A172 (cell line): ENCODE data around the gene SSBP1. TPM values are rescaled to one million over a fixed set of nuclear protein-coding genes. Genes with fewer than 3 reads are reported as not detected.

Experiments
- DNase-seq: peaks from one replicate; pipeline ENCODE4 v3.0.0-alpha.2; 2015; ENCODE audit warnings: low spot score
- total RNA-seq: library from RNA; depleted of rRNA; stranded (reverse); fragments of >200 nt; shearing (Covaris generic); gene quantifications from 2 replicates; pipeline ENCODE4 v1.2.3, GENCODE V29; 2014

SSBP1 gene
- total RNA-seq, 1 experiment from 2014 or later: 429 TPM

DNA sequence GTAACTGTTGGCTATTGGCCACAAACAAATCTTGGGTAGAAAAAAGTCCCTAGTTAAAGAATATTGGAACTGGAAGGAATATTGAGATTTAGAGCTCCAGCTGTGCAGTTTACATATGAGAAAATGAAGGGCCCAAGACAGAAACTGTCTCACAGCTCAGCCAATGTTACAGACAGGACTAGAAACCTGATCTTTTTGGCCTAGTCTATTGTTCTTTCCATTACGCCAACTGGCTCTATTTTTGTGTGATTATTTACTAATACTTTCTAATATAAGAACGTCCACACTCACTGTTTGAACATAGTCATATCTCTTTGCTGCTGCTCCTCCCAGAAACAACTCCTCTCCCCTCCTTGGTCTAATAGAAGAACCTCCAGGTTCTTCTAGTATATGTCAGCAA lies 28.8 kb upstream of the SSBP1 start:
- no peak for DNase-seq

DNA sequence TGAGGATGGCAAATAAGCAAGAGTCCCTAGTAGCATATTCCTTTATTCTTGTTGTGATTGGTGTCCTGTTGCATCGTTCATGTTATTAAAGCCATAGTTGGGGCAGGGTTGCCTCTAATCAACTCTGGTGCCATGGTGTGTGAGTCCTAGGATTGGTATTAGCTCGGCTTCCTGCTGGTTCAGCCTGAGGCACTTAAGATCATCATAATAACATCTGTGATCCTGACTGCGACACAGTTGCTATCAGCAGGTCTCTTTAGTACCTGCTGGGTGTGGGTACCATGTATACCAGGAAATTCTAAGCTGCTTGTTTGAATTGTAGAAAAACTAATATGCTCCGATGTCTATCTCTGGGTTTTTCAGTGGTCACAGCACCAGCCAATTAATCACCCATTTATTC lies 28.4 kb upstream of the SSBP1 start:
- no peak for DNase-seq

DNA sequence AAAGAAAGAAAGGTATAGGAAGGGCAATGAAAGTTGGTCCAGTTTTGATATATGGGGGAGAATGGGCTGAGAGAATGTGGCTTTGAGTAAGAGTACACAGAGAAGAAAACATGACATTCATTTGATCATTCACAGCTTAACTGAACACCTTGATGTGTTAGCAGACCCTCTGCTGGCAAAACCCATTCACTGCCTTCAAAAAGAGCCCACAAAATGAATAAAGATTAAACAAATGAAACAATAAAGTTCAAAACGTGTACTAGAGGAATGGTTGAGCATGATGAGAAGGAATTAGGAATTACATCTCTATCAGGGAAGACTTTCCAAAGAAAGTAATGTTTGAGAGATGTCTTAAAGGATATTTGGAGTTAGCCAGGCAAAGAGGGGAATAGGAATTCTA lies 27.9 kb upstream of the SSBP1 start:
- DNase-seq: no peak

DNA sequence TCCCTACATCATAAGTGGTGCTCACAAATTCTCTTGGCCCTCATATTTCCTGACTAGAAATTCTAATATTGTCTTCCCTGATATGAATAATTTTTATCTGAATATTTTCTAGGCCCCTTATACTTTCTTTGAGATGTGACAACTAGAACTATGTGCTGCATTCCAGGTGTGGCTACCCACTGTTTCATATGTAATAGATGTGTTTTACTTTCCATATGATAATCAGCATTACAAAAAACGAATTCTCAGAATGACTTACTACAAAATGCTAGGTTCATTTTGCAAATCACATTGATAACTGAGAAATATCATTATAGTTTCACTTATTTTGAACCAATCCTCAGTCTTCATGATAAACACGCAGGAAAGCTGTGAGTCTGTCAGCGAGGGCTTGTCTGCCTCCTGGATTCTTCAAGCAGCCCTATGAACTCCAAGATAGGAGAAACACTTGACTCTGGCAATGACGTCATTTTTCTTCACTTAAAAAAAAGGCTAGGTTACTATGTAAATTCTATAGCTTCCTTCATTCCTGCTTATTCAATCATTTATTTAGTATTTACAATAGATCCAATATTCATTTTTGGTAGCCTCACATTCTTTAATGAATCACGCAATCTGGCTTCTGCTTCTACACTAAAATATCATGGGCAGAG lies 25.4 kb upstream of the SSBP1 start:
- no peak for DNase-seq

DNA sequence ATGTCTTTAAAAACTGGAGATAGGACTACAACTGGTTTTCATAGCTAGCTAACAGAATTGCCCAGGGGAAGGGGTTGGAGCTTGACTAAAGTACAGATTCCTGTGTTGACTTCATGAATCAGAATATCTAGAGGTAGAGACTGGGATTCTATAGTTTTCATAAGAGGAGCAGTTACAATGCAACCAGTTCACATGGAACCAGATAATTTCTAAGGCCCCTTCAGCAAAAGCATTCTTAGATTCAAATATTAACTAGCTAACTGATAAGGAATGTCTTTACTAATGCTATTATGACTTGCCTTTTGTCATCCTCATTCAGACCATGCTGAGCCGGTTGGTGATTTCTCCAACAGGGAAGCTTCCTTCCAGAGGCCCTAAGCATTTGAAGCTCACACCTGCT lies 24.3 kb upstream of the SSBP1 start:
- DNase-seq: no peak

DNA sequence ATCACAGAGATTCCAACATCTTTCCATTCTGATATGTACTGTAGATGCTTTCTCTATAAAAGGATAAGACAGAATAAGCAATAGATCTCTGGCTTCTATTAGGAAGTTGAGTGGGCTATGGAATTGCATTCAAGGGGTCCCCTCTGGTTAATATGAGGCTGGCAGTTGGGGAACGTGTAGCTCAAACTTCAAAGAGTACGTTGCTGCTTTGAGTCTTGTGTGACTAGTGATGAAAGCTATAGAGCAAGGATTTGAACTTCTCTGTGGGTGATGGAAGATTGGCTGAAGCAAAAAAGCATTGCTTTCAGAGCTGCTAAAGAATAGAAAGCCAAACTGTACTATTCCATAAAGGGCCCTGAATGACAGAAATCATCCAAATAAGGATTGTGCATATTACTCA lies 23.6 kb upstream of the SSBP1 start:
- DNase-seq: no peak

DNA sequence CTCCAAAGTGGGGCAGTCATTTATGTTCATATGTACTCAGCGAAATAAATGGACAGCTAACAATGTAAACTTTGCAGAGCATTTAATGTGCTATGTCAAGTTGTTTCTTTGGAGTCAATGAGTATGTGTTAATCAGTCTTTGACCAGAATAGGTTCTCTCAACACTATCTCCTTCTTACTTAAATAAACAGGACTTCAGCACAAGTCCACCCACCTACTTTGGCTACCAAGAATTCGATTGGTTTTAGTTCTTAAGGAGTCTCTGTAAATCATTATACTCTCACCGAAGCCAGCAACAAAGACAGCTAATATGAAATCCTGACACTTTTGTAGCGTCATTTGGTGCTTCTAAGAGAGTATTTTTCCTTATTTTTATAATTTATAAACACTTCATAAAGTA lies 23.1 kb upstream of the SSBP1 start:
- no peak for DNase-seq

DNA sequence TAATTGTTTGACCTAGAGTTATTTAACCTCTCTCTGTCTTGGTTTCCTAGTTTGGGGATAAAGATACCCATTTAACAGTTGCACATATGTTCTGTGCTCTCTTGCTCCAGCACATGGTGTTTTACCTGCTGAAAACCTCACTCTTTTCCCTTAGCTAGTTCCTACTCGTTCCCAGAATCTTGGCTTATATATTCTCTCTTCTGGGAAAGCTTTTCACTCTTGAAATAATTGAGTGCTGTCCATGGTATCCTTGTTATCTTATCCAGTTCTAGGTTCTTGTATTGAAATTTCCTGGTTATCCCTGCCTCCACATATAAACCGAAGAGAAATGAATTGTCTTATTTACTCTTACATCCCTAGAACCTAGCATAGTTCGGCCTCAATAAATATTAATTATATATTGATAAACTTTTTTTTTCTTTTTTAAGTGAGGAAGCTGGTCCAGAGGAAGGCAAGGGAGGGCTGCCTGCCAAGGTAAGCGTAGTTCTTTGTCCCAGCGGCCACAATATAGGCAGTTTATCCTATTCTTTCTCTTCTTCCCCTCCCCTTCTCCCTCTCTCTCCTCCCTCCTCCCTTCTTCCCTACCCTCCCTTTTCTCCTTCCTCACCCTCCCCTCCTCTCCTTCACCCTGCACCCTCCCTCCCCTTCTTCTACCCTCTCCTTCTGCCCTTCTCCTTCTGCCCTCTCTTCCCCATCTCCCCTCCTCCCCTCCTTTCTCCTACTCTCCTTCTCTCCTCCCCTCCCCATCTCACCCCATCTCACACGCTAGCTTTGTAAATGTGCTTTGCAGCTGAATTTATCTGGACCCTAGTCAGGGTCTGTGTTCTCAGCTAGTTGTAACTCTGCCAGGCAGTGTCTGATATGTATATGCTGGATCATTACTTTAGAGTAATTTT lies 22.1 kb upstream of the SSBP1 start:
- DNase-seq: no peak

DNA sequence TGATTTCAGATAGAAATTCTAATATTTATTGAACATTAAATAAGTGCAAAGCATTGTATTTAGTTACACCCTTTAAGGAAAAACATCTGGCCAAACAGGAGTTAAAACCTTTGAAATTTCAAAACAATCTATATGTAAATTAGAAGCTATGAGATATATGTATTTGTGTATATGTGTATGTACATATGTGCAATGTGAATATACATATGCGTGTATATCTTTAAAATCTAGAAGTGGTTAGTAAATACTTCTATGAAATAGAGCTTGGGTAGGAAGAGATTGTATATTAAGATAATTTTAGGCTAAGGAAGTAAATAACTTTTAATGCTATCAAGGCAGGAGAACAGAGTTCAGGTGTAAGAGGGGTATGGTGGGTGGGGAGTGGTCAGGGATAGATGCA lies 20.7 kb upstream of the SSBP1 start:
- DNase-seq: no peak

DNA sequence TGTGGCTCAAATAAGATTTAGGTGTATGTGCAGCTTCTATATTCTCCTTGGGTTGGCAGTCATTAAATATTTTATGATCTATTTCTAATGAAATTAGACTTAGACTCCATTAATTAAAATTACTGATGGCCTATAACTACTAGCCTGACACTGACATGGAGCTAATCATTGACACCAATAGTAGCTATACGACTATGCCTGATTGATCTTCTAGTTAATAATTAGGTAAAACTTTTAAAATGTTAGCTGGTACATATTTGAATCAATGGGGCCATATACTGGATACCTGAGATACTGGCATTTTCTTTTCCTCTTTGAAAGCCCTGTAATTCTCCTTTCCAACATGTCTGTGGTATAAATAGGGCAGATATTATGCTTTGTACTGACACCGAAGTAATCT lies 15.6 kb upstream of the SSBP1 start:
- DNase-seq: no peak

DNA sequence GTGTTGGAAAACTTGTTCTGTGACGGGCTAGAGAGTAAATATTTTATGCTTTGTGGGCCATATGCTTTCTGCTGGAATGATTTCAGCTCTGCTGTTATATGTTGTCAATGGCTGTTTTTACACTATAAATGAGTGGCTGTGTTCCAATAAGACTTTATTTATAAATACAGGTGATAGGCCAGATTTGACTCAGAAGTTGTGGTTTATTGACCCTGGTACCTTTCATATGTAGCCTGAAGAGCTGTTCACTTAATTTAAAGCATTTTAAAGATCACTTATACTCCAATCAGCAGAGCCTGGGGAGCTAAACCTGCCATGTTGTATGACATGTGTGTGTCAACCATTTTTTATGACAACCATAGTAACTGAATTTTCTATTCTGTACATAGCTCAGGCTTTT lies 9.1 kb upstream of the SSBP1 start:
- DNase-seq: no peak

DNA sequence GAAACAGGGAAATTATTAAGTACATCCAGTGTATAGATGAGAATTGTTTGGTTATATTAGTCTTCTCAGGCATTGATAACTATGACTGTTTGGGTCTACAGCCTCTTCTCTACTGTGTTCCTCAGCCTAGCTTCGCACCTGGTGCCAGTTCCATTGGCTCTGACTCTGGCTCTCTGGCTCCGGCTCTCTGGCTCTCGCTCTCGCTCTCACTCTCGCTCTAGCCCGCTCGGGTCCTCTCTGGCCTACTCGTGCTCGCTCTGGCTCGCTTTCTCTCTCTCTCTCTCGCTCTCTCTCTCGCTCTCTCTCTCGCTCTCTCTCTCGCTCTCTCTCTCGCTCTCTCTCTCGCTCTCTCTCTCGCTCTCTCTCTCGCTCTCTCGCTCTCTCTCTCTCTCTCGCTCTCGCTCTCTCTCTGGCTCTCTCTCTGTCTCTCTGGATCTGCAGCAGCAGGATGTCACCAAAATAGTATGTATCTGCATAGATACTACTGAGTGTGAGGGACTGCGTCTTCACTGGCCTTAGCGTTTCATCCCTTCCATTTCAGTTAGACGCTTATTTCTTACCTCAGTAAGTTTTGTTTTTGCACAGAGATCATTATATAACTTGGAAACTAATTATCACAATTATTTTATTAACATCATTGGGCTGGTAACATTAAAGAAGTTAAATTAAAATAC lies 6.5 kb upstream of the SSBP1 start:
- no peak for DNase-seq

DNA sequence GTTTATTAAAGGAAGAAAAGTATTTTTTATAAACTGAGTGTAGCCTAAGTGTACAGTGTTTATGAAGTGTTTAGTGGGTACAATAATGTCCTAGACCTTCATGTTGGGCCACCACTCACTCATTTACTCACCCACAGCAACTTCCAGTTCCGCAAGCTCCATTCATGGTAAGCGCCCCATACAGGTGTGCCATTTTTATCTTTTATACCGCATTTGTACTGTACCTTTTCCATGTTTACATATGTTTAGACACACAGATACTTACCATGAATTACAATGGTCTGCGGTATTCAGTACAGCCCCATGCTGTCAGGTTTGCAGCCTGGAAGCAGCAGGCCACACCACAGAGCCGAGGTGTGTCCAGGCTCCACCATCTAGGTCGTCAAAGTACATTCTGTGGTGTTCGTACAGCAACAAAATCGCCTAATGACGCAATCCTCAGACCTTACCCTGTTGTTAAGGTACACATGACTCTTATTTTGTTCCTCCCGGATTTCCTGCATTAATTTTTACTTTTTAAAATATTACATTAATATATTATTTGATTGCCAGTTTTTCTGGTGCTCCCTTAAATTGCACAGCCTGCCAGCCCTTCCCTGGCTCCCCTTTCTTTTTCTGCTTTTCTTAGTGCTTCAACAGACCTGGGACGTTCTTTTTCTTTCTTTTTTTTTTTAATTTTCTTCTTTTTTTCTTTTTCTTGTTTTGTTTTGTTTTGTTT lies 881 bp upstream of the SSBP1 start:
- peak; percentile 18 for DNase-seq

DNA sequence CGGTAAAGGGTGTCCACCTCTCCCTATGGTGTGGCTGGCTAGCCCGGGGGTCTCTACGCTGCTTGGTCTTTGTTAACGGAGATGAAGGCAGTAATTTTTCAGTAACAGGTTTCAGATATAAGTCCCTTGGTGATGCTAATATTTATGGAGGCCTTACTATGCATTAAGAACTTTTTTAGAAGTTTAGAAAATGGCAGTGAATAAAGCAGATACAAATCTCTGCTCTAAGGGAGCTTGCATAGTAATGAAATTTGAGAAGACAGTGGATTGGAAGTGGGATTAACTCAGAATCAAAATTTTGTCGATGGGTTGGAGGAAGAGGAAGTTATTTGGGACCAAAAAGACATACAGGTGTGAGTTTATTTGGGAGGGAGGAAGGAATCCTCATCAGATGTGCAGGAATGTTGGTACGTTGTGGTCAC lies 445 bp downstream of the SSBP1 start:
- DNase-seq: no peak

DNA sequence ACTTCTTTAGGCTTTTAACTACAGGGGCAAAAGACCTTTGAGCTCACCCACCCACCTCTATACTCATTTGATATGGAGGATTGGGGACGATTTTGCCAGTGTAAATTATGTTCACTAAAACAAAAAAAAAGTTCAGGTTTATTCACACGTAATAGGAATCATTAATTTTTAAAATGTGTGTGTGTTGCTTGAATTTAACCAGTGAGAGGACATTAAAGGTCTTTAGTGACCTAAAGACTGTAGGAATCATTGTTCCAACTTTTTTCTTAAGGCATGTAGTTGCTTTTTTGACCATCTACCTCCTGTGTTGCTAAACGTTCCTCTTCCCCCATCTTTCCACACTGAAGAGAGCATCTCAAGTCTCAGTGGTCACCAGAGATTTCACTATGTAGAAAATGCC lies 1.1 kb downstream of the SSBP1 start:
- no peak for DNase-seq

DNA sequence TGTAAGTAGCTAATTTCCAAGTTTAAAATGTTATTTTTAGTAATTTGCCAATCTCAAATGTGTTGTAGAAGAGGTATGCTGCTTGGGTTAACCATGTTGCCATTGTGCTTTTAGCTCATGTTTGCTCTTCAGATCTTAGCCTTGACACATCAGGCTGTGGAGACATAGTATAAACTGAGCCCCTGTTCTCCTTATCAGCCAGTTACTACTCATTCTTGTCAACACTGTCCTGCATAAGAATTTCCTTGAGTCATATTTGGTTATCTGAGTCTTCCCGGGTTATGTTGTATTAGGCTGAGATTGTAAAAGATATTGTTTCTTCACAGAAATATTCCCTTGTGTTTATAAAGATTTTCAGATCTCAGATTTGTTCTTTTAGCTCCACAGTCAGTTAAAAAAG lies 4.1 kb downstream of the SSBP1 start:
- DNase-seq: no peak

DNA sequence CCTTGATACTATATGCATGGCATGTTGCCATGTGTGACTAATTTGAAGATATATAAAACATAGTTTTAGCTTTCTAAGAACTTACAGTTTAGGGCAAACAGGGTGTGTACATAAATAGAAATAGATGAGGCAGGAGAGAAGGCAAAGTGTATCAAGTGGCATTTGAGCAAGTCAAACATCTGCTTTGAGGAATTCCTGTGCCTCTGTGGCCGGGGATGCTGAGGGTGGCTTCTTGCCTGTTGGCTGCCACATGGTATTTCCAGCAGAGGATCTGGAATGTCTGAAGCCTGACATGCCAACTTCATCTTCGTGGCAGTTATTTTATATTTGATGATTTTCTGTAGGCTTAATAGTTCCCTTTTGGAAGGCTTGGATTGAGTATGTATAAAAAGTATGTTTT lies 6.0 kb downstream of the SSBP1 start:
- no peak for DNase-seq

DNA sequence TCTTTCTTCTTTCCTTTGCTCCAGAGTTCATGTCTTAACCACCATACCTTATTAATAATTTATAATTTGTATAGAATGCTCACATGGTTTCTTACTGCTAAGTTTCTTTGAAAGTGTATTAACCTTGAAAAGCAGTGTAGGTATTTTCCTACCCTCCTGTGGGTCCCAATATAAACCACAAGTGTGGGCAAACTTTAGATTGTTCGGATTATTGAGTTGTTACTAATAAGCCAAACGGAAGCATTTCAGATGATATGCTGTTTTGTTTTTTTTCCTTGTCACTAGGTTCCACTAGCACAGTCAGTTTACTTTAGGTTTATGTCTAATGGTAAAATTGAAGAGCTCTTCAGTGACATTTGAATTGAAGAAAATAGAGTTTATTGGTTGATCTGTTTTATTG lies 10.2 kb downstream of the SSBP1 start:
- no peak for DNase-seq

DNA sequence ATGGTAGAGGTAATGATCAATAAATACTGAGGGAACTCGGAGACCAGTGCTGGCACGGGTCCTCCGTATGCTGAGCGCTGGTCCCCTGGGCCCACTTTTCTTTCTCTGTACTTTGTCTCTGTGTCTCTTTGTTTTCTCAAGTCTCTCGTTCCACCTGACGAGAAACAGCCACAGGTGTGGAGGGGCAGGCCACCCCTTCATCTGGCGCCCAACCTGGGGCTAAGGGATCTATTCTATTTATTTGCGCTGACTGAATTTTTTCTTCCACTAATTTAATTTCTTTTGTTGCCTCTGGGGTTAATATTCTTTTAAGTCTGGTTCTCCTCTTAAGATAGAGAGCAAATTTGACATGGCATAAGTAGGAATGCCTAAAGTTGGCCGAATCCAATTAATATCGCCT lies 13.7 kb downstream of the SSBP1 start:
- peak; percentile 6 for DNase-seq

DNA sequence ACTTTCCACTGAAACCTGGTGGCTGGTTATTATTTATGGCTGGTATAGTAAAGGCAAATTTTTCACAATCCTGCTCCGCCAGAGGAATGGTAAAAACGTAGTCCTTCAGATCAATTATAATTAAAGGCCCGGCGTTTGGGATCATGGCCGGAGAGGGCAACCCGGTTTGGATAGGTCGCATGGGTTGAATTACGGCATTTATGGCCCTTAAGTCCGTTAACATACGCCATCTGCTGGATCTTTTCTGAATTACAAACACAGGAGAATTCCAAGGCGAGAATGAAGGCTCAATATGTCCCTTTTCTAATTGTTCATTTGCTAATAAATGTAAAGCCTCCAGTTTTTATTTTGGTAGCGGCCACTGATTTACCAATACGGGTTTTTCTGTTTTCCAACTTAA lies 14.5 kb downstream of the SSBP1 start:
- DNase-seq: no peak

DNA sequence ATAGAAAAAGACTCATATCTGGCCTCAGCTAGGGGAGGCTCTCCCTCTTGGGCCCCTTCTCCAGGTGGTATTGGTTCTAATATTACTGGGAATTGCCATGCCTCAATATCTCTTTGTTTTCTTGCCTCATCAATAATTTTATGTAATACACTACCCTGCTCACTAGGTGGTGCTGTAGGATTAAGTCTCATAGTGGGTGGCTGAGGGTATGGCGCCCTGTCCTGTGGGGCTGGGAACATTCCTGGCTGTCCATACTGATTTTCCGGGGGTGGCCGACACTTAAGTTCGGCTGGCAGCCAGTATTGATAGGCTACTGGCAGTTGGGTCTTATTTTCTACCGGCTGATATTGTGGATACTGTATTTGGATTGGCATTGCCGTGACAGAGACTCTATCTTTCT lies 16.8 kb downstream of the SSBP1 start:
- no peak for DNase-seq

DNA sequence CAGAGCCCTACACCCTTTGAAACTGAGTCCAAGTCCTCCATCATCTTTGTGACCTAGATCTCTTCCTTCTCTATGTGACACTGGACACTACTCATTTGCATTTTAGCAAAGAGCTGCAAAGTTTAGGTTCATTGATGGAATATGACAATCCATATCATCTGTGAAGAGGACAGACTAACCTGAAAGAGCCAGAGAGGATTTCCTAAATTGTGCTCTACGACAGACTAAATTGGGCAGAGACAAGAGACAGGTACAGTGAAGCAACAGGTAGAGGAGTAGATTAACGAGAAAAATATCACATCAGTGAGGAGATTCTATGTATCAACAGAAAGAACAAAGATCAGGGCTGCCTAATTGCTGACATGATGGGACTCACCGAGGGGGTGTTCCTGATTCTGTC lies 25.6 kb downstream of the SSBP1 start, which contains the start of gene TAS2R3:
Gene TAS2R3, plus strand, starts transcription at position 301 of the 400 bp plus-strand sequence. Its CDS starts 62 bp downstream, at position 363.
- DNase-seq: no peak
